BE2C (cell line): ENCODE results near the gene LCN1.

Experiments used
- DNase-seq: peaks from one replicate; pipeline ENCODE4 v3.0.0-alpha.2; 2020
- H3K27me3 ChIP-seq: fragments of 250-450 bp; sonication (Bioruptor Pico); 2 replicates; pipeline ENCODE4 v1.5.1; 2020; ENCODE audit warnings: mild to moderate bottlenecking
- H3K36me3 ChIP-seq: fragments of 250-450 bp; sonication (Bioruptor Pico); 2 replicates; pipeline ENCODE4 v1.5.1; 2020; ENCODE audit warnings: mild to moderate bottlenecking
- H3K4me1 ChIP-seq: fragments of 250-450 bp; sonication (Bioruptor Pico); 2 replicates; pipeline ENCODE4 v1.5.1; 2020
- H3K4me3 ChIP-seq: 2 replicates; pipeline ENCODE4 v1.5.1; 2011; ENCODE audit warnings: low read depth, low read length
- H3K9me3 ChIP-seq: fragments of 250-450 bp; sonication (Bioruptor Pico); 2 replicates; pipeline ENCODE4 v1.5.1; 2020
- CTCF ChIP-seq: IDR thresholded peaks from 2 replicates; pipeline ENCODE4 v1.5.1; 2012; ENCODE audit warnings: mild to moderate bottlenecking, low read depth, low read length

Gene LCN1

GRCh38 chr9:135487281-135488012, 33.8 kb upstream of the LCN1 start:
- Histone ChIP-seq H3K9me3 (no peaks in the 10 kb centered on the region), H3K4me3 (no peak overlapping the region), H3K27me3 (no peaks in the 10 kb centered on the region), H3K4me1 (no peaks in the 10 kb centered on the region), H3K36me3 (no peaks in the 10 kb centered on the region)
- TF ChIP-seq CTCF = no peak
- no peak for DNase-seq

GRCh38 chr9:135488013-135488330, 33.3 kb upstream of the LCN1 start:
- Histone ChIP-seq H3K4me1 (no peaks in the 10 kb centered on the region), H3K36me3 (no peaks in the 10 kb centered on the region), H3K9me3 (no peaks in the 10 kb centered on the region), H3K27me3 (no peaks in the 10 kb centered on the region), H3K4me3 (no peak overlapping the region)
- DNase-seq = no peak
- TF ChIP-seq CTCF = no peak

- no peaks in the 10 kb centered on the region for H3K9me3 ChIP-seq
- H3K36me3 ChIP-seq = no peaks in the 10 kb centered on the region
- no peaks in the 10 kb centered on the region for H3K4me1 ChIP-seq
- no peak overlapping the region for H3K4me3 ChIP-seq
- no peak for TF ChIP-seq CTCF
- DNase-seq = no peak
- H3K27me3 ChIP-seq = no peaks in the 10 kb centered on the region
Measured at GRCh38 chr9:135488527-135488926, 32.7 kb upstream of the LCN1 start.

GRCh38 chr9:135489188-135489906, 31.9 kb upstream of the LCN1 start:
- no peaks in the 10 kb centered on the region for H3K36me3 ChIP-seq
- H3K4me3 ChIP-seq = no peak overlapping the region
- DNase-seq = no peak
- no peak for TF ChIP-seq CTCF
- no peaks in the 10 kb centered on the region for H3K4me1 ChIP-seq
- H3K27me3 ChIP-seq = no peaks in the 10 kb centered on the region
- no peaks in the 10 kb centered on the region for H3K9me3 ChIP-seq

- H3K4me3 ChIP-seq = no peak overlapping the region
- DNase-seq = no peak
Measured at GRCh38 chr9:135490166-135490870, 30.9 kb upstream of the LCN1 start.

More at GRCh38 chr9:135490166-135490870, 30.9 kb upstream of the LCN1 start:
- TF ChIP-seq CTCF = no peak
- Histone ChIP-seq H3K27me3 (no peaks in the 10 kb centered on the region), H3K9me3 (no peaks in the 10 kb centered on the region), H3K4me1 (no peaks in the 10 kb centered on the region), H3K36me3 (no peaks in the 10 kb centered on the region)
